GM18511 (cell line): ENCODE data around the gene GLI2.

Experiments used
- ATAC-seq: cut with Tn5 transposase; IDR thresholded peaks from one replicate; pipeline ENCODE4 v1.9.1; 2021; ENCODE audit warnings: mild to moderate bottlenecking, moderate library complexity; ENCODE audit not compliant: unreplicated experiment

GLI2 gene

GRCh38 chr2:120735746-120736170, at the start of gene GLI2:
Gene GLI2, plus strand, starts transcription at chr2:120735868. Its CDS starts 61,453 bp downstream, at chr2:120797321.
- no peak for ATAC-seq

- no peak for ATAC-seq
Observed at GRCh38 chr2:120685974-120686297, 49.7 kb upstream of the GLI2 start.

- ATAC-seq: no peak
Observed at GRCh38 chr2:120686511-120687168, 49.0 kb upstream of the GLI2 start.

- ATAC-seq: no peak
Observed at GRCh38 chr2:120687210-120687609, 48.5 kb upstream of the GLI2 start.

DNA sequence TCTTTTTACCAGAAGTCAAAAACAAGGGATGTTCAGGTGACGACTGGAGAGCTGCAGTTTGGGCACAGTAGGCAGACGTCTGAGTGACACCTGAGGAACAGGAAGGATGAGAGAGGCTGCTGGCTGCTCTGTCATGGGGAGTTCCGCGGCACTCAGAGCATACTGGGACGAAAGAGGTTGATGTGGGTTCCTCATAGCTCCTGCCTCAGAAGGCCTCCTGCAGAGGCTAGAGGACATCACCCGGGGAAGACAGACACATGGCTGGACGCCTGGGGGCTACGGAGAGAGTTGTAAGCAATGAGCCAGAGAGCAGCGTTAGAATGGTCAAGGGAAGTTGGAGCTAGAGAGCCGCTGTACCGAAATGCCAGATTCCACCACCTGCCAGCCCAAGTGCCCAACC, 45.1 kb upstream of the GLI2 start:
- no peak for ATAC-seq

DNA sequence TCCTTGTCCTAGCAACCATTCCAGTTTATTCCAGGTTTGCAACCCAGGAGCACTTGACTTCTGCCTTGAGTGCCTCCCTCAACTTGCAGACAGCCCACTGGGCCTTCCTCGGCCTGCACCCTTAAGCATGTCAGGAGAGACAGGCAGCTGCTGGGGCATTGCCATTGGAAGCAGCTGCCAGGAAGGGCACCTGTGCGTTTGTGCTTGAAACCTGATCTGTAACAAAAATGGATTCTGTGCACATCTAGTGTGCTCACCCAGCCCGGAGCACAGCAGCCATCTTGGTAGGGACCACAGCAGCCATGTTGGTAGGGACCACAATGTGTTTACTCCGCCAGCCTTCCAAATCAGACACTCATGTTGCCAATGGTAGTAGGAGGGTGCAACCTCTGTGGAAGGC, 44.3 kb upstream of the GLI2 start:
- ATAC-seq: no peak

DNA sequence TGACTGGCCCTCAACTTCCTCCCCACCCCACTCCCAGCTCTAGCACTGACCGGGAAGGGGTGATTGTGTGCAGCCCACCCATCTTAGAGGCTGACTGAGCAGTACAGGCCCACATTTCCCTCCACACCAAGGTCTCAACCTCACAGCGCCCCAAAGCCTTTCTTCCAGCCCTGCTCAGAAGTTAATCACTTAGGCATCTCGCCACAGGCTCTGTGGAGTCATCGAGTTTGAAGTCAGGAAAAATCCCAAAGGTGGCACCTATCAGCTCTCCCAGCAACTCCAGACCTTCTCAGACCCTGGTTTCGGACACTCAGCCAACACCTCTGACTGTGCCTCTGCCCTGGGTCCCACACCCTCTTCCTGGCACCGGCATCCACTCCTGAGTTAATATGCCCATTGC, 43.0 kb upstream of the GLI2 start:
- ATAC-seq: no peak

DNA sequence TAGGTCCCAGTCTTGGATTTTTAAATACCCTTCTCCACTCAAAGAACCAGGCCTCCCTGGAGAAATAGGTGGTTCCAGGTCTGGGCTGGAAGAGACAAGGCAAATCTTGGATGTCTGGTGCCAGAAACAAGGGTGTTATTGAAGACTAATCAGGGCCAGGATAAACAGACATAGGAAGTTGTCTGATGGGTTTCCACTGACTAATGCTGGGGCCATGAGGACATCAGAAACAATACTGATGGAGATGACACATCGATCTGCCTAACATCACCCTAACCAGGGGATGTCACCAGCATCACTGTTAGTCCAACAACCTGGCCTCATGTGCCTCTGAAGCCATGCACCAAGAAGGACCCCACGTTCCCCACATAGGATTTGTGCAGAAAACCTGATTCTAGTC, 42.5 kb upstream of the GLI2 start:
- ATAC-seq: no peak

DNA sequence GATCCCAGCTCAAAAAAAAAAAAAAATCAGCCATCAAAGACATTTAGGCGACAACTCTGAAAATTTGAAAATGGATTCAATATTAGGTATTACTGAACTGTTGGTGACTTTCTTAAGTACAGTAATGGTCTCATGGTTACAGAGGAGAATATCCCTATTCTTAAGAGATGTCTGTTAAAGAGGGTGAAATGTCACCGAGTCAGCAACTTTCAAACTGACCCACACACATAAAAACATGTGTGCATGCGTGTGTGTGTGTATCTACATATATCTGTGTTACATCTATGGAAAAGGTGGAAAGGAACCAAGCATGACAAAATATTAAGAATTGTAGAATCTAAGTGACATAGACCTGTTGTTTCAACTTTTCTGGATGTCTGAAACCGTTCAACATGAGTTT, 41.6 kb upstream of the GLI2 start:
- no peak for ATAC-seq

GRCh38 chr2:120697471-120697870, 38.2 kb upstream of the GLI2 start:
- ATAC-seq: no peak

DNA sequence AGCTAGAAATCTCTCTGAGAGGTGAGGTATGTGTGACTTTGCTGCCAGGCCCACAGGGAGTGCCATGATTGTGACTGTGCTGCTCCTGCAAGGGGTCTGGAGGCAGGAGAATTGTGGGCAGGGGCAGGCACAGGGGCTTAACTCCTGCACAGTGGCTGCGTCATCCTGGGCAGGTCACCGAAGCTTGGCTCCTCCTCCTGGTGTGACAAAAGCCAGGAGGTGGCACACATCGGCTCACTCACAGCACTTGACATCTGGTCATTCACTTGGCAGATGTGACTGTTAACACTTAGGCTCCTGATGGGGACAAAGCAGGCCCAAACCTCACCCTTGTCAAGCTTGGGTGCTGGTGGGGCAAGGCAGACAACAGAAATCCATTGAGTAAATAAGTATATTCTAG, 36.4 kb upstream of the GLI2 start:
- no peak for ATAC-seq

- no peak for ATAC-seq
Observed at GRCh38 chr2:120700659-120701058, 35.0 kb upstream of the GLI2 start.

- ATAC-seq: no peak
Observed at GRCh38 chr2:120701096-120701495, 34.6 kb upstream of the GLI2 start.

- ATAC-seq: no peak
Observed at GRCh38 chr2:120701499-120701898, 34.2 kb upstream of the GLI2 start.

DNA sequence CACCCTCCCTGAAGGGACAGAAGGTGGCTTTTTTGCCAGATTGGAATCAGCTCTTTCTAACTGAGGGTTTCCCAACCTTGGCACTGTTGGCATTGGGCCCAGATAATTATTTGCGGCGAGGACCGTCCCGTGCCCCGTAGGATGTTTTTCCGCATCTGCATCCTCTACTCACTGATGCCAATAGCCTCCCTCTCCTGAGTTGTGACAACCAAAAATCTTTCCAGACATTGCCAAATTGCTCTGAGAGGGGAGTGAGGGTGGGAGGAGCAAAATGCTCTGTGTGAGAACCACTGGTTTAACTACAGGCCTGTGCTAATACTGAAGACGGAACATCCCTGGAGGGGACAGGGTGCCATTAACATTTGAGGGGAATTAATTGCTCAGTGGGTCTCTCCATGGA, 33.6 kb upstream of the GLI2 start:
- ATAC-seq: no peak

DNA sequence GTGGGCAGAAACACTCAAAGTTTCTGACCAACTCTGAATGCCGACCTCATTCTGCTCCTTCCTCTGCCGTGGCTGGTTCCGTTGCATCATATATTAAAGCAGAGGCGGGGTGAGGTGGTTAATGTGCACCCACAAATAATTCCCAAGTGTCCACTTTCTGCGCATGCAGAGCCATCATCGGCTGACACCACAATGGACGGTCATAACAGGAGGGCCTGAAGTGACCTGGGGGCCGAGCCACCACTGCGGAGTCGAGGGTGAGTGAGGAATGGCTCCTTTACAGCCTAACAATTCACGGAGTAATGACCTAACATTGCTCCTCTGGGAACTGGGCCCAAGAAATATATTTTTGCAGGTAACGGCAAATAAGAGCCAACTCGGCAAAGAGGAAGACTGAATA, 32.9 kb upstream of the GLI2 start:
- no peak for ATAC-seq

DNA sequence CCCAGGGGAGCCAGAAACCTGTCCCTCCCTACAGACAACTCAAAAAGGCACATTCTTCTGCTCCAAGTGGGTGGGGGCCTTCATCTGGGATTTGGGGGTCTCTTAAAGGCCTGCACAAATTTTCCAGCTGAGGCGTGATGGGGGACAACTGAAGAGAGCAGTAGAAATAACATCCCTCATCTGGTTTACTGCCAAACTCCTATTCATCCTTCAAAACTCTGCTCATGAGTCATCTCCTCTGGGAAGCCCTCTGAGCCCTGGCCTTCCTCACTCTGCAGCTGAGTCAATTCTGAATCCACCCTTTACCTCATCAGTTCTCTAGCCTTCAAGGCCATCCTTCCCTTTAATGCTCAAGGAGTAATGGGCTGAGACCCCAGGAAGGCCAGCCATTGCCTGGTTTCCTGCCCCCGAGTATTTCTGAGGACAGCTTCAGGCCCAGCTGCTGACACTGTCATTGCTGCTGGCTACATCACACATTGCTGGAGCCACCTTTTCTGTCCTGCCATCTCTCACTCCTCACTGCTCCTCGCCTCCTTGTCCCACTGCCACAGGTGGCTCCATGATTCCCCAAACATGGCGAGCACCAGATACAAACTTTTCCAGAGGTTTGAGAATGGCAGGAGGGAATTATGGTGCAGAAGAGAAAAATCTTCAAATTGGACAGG, 32.2 kb upstream of the GLI2 start:
- no peak for ATAC-seq

DNA sequence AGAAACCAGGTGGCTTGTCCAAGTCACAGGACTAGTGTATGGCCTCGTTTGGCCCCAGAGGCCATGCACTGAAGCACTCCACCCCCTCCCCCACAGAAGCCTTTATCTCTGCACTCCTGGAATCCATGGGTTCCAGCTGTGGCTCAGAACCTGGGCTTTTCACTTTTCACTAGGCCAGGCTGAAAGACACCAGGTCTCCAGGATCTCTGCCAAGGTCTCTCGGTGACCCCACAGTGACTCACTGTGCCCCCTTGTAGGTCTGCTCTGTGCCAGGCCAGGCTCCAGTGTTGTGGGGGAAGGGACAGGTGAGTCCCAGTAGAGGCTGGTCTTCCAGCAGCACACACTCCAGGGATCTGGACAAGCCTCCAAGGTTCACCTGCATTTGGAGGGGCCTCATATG, 31.0 kb upstream of the GLI2 start:
- ATAC-seq: no peak

- no peak for ATAC-seq
Observed at GRCh38 chr2:120707816-120708215, 27.9 kb upstream of the GLI2 start.

DNA sequence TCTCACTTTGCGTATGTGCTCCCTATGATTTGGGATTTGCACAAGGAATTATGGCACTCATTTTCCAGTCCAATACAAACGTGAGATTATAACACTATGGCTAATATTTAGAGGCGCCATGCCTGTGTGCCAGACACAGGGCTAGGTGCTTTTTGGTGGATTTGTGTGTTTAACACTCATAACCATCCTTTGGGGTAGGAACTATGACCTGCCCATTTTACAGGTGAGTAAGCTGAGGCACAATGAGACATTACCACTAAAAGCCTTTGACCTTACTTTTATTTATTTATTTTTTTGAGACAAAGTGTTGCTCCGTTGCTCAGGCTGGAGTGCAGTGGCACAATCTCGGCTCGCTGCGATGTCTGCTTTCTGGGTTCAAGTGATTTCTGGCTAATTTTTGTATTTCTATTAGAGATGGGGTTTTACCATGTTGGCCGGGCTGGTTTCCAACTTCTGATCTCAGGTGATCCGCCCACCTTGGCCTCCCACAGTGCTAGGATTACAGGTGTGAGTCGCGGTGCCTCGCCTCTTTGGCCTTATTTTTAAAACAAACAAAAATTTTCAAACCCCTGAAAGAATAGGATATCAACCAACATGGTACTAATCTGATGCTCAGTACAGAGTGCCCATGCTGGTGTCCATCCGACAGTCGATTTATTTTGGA, 26.6 kb upstream of the GLI2 start:
- no peak for ATAC-seq

DNA sequence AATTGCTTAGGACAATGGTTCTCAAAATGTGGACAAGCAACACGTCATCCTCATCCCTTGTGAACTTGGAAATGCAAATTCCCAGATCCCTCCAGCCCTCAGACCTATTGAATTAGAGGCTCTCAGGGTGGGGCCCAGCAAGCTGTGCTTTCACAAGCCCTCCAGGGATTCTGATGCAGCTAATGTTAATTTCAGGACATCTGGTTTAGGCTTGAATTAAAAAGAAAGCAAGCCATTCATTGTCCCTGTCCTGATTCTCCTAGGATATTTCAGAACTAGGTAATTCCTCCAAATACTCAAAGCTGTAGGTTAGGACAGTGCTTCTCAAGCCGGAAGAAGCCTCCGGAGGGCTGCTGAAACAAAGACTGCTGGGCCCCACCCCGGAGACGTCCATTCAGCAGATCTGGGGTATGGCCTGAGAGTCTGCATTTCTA, 26.0 kb upstream of the GLI2 start:
- ATAC-seq: no peak

GRCh38 chr2:120710256-120710655, 25.4 kb upstream of the GLI2 start:
- ATAC-seq: no peak
